ENCODE results near the gene IMMP2L.

DNA sequence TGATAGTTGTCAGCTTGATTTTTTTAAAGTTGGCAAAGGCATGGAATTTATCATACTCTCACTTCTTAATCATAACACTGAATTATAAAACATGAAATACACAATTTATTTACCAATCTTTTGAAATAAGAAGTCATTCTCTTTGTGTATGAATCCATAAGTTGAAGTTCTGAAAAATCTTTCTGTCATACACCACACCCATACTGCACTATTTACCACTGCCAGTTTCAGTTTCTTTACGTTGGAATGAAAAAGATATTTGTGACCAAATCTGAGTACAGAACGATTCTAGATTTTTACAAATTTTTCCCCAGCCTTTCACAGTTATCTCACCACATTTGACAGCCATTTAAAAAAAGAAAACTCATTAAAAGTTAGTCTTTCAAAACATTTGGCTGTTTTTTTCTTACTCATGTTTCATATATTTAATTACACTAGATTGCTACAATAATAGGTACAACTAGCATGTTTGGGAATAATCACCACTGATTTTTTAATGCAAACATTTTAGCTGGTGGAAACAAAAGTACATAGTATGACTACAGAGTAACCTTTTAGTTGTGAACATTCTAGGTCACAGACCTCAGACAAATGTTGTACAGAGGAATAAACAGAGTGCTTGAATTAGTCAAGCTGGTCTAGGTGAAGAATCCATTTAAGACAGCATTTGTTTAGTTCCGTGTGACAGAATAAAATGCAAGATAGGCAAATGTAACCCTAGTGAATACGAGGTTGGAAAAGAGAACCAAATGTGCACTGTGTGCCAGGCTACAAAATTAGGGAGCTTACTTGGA, 656.3 kb downstream of the IMMP2L start:
- TF ChIP-seq, protein P1, sequence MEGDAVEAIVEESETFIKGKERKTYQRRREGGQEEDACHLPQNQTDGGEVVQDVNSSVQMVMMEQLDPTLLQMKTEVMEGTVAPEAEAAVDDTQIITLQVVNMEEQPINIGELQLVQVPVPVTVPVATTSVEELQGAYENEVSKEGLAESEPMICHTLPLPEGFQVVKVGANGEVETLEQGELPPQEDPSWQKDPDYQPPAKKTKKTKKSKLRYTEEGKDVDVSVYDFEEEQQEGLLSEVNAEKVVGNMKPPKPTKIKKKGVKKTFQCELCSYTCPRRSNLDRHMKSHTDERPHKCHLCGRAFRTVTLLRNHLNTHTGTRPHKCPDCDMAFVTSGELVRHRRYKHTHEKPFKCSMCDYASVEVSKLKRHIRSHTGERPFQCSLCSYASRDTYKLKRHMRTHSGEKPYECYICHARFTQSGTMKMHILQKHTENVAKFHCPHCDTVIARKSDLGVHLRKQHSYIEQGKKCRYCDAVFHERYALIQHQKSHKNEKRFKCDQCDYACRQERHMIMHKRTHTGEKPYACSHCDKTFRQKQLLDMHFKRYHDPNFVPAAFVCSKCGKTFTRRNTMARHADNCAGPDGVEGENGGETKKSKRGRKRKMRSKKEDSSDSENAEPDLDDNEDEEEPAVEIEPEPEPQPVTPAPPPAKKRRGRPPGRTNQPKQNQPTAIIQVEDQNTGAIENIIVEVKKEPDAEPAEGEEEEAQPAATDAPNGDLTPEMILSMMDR (IDR thresholded peaks at IDR 0.05; ENCODE audit: insufficient read depth, low read length, poor library complexity, severe bottlenecking): no peak
- TF ChIP-seq EZH2phosphoT487 (conservative IDR thresholded peaks at IDR 0.05; ENCODE audit: low read length): no peak

Data from SU-DHL-6 (cell line).